Muscle of arm (tissue), 14 donors: ENCODE measurements around the gene SELENOF. TPM values are rescaled to one million over a fixed set of nuclear protein-coding genes. Genes with fewer than 3 reads are reported as not detected.
A peak's percentile ranks its signal among the peaks of the same experiment; 100 is the strongest.

Experiments
- DNase-seq: peaks from one replicate; pipeline ENCODE4 v3.0.0-alpha.2; 2013
- long read RNA-seq, 11 donors: transcript quantifications; one replicate each; lab custom pipeline, GENCODE V29; 2026
- polyA plus RNA-seq, 12 donors: library from polyadenylated mRNA; unstranded; fragments of 120-200 nt; gene quantifications; one replicate each; pipeline ENCODE4 v1.2.1, GENCODE V29; 2013; ENCODE audit not compliant: insufficient read length in 12 of 12

Gene SELENOF
- polyA plus RNA-seq: 100 to 1,000 TPM in 11 of 12 donors, not detected in 1; 105 to 232 (median 155) TPM
- long read RNA-seq, donor 1, transcript SELENOF-202 (4 exons, 1,220 nt): minor isoform, 8 of 164 reads
- long read RNA-seq, donor 1, transcript SELENOF-201 (5 exons, 1,781 nt): major isoform, 130 of 164 reads
- long read RNA-seq, donor 1, partial matches to known transcripts: 22 of 164 reads
- long read RNA-seq, donor 1, other reads (novel, unspliced or antisense): 0 of 164 reads
- long read RNA-seq, donor 2, transcript SELENOF-201 (5 exons, 1,781 nt): major isoform, 89 of 112 reads
- long read RNA-seq, donor 2, transcript SELENOF-202 (4 exons, 1,220 nt): minor isoform, 11 of 112 reads
- long read RNA-seq, donor 2, partial matches to known transcripts: 12 of 112 reads
- long read RNA-seq, donor 2, other reads (novel, unspliced or antisense): 0 of 112 reads
- long read RNA-seq, donor 3, transcript SELENOF-201 (5 exons, 1,781 nt): major isoform, 31 of 42 reads
- long read RNA-seq, donor 3, partial matches to known transcripts: 6 of 42 reads
- long read RNA-seq, donor 3, other reads (novel, unspliced or antisense): 0 of 42 reads
- long read RNA-seq, donor 4, transcript SELENOF-201 (5 exons, 1,781 nt): major isoform, 31 of 39 reads
- long read RNA-seq, donor 4, partial matches to known transcripts: 7 of 39 reads
- long read RNA-seq, donor 4, other reads (novel, unspliced or antisense): 0 of 39 reads
- long read RNA-seq, donor 5, transcript SELENOF-201 (5 exons, 1,781 nt): major isoform, 91 of 97 reads
- long read RNA-seq, donor 5, transcript SELENOF-202 (4 exons, 1,220 nt): minor isoform, 5 of 97 reads
- long read RNA-seq, donor 5, partial matches to known transcripts: 0 of 97 reads
- long read RNA-seq, donor 5, other reads (novel, unspliced or antisense): 0 of 97 reads
- long read RNA-seq, donor 6, transcript SELENOF-202 (4 exons, 1,220 nt): minor isoform, 8 of 72 reads
- long read RNA-seq, donor 6, transcript SELENOF-201 (5 exons, 1,781 nt): major isoform, 50 of 72 reads
- long read RNA-seq, donor 6, partial matches to known transcripts: 13 of 72 reads
- long read RNA-seq, donor 6, other reads (novel, unspliced or antisense): 0 of 72 reads
- long read RNA-seq, donor 7, transcript SELENOF-201 (5 exons, 1,781 nt): major isoform, 51 of 56 reads
- long read RNA-seq, donor 7, partial matches to known transcripts: 0 of 56 reads
- long read RNA-seq, donor 7, other reads (novel, unspliced or antisense): 0 of 56 reads
- long read RNA-seq, donor 8, transcript SELENOF-202 (4 exons, 1,220 nt): minor isoform, 5 of 93 reads
- long read RNA-seq, donor 8, transcript SELENOF-201 (5 exons, 1,781 nt): major isoform, 78 of 93 reads
- long read RNA-seq, donor 8, partial matches to known transcripts: 10 of 93 reads
- long read RNA-seq, donor 8, other reads (novel, unspliced or antisense): 0 of 93 reads
- long read RNA-seq, donor 9, transcript SELENOF-202 (4 exons, 1,220 nt): minor isoform, 5 of 86 reads
- long read RNA-seq, donor 9, transcript SELENOF-201 (5 exons, 1,781 nt): major isoform, 74 of 86 reads
- long read RNA-seq, donor 9, partial matches to known transcripts: 7 of 86 reads
- long read RNA-seq, donor 9, other reads (novel, unspliced or antisense): 0 of 86 reads
- long read RNA-seq, donor 10, transcript SELENOF-202 (4 exons, 1,220 nt): minor isoform, 7 of 74 reads
- long read RNA-seq, donor 10, transcript SELENOF-201 (5 exons, 1,781 nt): major isoform, 58 of 74 reads
- long read RNA-seq, donor 10, partial matches to known transcripts: 8 of 74 reads
- long read RNA-seq, donor 10, other reads (novel, unspliced or antisense): 0 of 74 reads
- long read RNA-seq, donor 11, transcript SELENOF-201 (5 exons, 1,781 nt): major isoform, 98 of 129 reads
- long read RNA-seq, donor 11, transcript SELENOF-202 (4 exons, 1,220 nt): minor isoform, 13 of 129 reads
- long read RNA-seq, donor 11, partial matches to known transcripts: 16 of 129 reads
- long read RNA-seq, donor 11, other reads (novel, unspliced or antisense): 0 of 129 reads

- peak; percentile 100 for DNase-seq
Observed at GRCh38 chr1:86913896-86914600, at the start of gene SELENOF. Gene SELENOF (minus strand): TSS chr1:86914126. CDS start chr1:86914111, 15 bp downstream.

GRCh38 chr1:86960548-86960947, 46.6 kb upstream of the SELENOF start:
- DNase-seq: no peak

GRCh38 chr1:86957221-86957620, 43.3 kb upstream of the SELENOF start:
- no peak for DNase-seq

GRCh38 chr1:86956221-86956620, 42.3 kb upstream of the SELENOF start:
- no peak for DNase-seq

- DNase-seq: no peak
Observed at GRCh38 chr1:86955678-86956077, 41.8 kb upstream of the SELENOF start.

GRCh38 chr1:86953167-86953566, 39.2 kb upstream of the SELENOF start:
- DNase-seq: no peak

- DNase-seq: no peak
Observed at GRCh38 chr1:86951430-86951829, 37.5 kb upstream of the SELENOF start.

- no peak for DNase-seq
Observed at GRCh38 chr1:86950712-86951419, 36.9 kb upstream of the SELENOF start.

GRCh38 chr1:86948212-86948611, 34.3 kb upstream of the SELENOF start:
- DNase-seq: no peak

GRCh38 chr1:86942743-86943142, 28.8 kb upstream of the SELENOF start:
- no peak for DNase-seq

GRCh38 chr1:86942042-86942441, 28.1 kb upstream of the SELENOF start:
- no peak for DNase-seq

- no peak for DNase-seq
Observed at GRCh38 chr1:86940599-86940998, 26.7 kb upstream of the SELENOF start.

GRCh38 chr1:86939406-86939805, 25.5 kb upstream of the SELENOF start:
- DNase-seq: no peak

GRCh38 chr1:86938855-86939254, 24.9 kb upstream of the SELENOF start:
- no peak for DNase-seq

- DNase-seq: no peak
Observed at GRCh38 chr1:86938450-86938849, 24.5 kb upstream of the SELENOF start.

- DNase-seq: no peak
Observed at GRCh38 chr1:86933562-86934377, 19.8 kb upstream of the SELENOF start.

GRCh38 chr1:86933051-86933450, 19.1 kb upstream of the SELENOF start:
- no peak for DNase-seq

GRCh38 chr1:86928819-86929218, 14.9 kb upstream of the SELENOF start:
- DNase-seq: no peak
